ENCODE measurements around the gene CYLD. TPM values are rescaled to one million over a fixed set of nuclear protein-coding genes. Genes with fewer than 3 reads are reported as not detected.

Gene CYLD
- total RNA-seq, 3 donors from 2014 or later = 40.6 to 62.9 (median 43.4) TPM

DNA sequence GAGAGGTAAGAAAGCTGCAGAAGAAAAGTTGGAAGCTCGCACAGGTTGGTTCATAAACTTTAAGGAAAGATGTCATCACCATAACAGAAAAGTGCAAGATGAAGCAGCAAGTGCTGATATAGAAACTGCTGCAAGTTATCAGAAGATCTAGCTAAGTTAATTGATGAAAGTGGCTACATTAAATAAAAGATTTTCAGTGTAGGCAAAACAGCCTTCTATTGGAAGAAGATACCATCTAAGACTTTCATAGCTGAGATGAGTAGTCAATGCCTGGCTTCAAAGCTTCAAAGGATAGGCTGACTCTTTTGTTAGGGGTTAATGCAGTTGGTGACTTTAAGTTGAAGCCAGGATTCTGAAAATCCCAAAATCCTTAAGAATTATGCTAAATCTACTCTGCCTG, 24.0 kb downstream of the CYLD start:
- Histone ChIP-seq H3K36me3 (no peaks in the 10 kb centered on the region), H3K27me3 (no peaks in the 10 kb centered on the region), H3K4me1 (no peaks in the 10 kb centered on the region), H3K9me3 (peaks cover 0 to 16% of the 10 kb centered on the region in 2 donors), H3K4me3 (no peak overlapping the region), H3K27ac (no peak overlapping the region)
- no peak for DNase-seq (ENCODE audit: low spot score in 2 of 2)
- TF ChIP-seq POLR2A (IDR thresholded peaks at IDR 0.05) (no peak), POLR2AphosphoS5 (IDR thresholded peaks at IDR 0.05) (no peak)
- TF ChIP-seq, protein P1, sequence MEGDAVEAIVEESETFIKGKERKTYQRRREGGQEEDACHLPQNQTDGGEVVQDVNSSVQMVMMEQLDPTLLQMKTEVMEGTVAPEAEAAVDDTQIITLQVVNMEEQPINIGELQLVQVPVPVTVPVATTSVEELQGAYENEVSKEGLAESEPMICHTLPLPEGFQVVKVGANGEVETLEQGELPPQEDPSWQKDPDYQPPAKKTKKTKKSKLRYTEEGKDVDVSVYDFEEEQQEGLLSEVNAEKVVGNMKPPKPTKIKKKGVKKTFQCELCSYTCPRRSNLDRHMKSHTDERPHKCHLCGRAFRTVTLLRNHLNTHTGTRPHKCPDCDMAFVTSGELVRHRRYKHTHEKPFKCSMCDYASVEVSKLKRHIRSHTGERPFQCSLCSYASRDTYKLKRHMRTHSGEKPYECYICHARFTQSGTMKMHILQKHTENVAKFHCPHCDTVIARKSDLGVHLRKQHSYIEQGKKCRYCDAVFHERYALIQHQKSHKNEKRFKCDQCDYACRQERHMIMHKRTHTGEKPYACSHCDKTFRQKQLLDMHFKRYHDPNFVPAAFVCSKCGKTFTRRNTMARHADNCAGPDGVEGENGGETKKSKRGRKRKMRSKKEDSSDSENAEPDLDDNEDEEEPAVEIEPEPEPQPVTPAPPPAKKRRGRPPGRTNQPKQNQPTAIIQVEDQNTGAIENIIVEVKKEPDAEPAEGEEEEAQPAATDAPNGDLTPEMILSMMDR (IDR thresholded peaks at IDR 0.05) = no peak
- intact Hi-C loops (cut with DNase I; ENCODE audit: low total_unique reads) = no loop called here

DNA sequence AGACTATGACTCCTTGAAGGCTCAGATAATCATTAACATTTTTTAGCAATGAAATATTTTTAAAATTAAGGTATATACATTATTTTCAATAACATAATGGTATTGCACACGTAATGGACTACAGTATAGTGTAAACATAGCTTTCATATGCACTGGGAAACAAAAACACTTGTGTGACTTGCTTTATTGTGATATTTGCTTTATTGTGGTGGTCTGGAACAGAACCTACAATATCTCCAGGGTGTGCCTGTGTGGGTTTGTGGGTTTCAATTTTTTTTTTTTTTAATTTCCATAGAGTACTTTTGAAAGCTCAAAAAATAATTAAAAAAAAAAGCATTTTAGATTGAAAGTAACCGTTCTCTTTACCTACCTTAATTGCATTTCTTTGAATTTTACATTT, 25.3 kb downstream of the CYLD start:
- TF ChIP-seq POLR2A (IDR thresholded peaks at IDR 0.05) = no peak
- no peak for TF ChIP-seq POLR2AphosphoS5 (IDR thresholded peaks at IDR 0.05)
- TF ChIP-seq, protein P1 (IDR thresholded peaks at IDR 0.05) = no peak
- H3K9me3 ChIP-seq = peaks cover 0 to 16% of the 10 kb centered on the region in 2 donors
- no peaks in the 10 kb centered on the region for H3K4me1 ChIP-seq
- H3K27me3 ChIP-seq = no peaks in the 10 kb centered on the region
- DNase-seq (ENCODE audit: low spot score in 2 of 2) = no peak
- no peaks in the 10 kb centered on the region for H3K36me3 ChIP-seq
- no peak overlapping the region for H3K27ac ChIP-seq
- no peak overlapping the region for H3K4me3 ChIP-seq
- intact Hi-C loops (cut with DNase I; ENCODE audit: low total_unique reads) = no loop called here

DNA sequence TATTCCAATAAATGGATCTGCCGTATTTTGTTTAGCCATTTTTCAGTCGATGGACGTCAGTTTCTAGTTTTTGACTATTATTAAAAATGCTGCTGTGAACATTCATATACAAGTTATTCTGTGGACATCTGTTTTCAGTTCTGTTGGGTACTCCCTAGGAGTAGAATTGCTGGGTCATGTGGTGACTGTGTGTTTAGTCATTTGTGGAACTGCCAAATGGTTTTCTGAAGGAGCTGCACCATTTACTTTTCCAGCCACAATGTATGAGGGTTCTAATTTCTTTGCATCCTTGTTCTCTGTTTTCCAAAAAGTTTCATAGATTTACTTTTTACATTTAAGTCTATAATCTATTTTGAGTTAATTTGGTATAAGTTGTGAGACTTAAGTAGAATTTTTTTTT, 29.5 kb downstream of the CYLD start:
- Histone ChIP-seq H3K27me3 (no peaks in the 10 kb centered on the region), H3K4me1 (no peaks in the 10 kb centered on the region), H3K27ac (no peak overlapping the region), H3K4me3 (no peak overlapping the region), H3K36me3 (no peaks in the 10 kb centered on the region), H3K9me3 (peaks cover 0 to 5% of the 10 kb centered on the region in 2 donors)
- no peak for TF ChIP-seq POLR2A (IDR thresholded peaks at IDR 0.05)
- no peak for TF ChIP-seq POLR2AphosphoS5 (IDR thresholded peaks at IDR 0.05)
- TF ChIP-seq, protein P1 (IDR thresholded peaks at IDR 0.05) = no peak
- no peak for DNase-seq (ENCODE audit: low spot score in 2 of 2)
- intact Hi-C loops (cut with DNase I; ENCODE audit: low total_unique reads) = no loop called here

DNA sequence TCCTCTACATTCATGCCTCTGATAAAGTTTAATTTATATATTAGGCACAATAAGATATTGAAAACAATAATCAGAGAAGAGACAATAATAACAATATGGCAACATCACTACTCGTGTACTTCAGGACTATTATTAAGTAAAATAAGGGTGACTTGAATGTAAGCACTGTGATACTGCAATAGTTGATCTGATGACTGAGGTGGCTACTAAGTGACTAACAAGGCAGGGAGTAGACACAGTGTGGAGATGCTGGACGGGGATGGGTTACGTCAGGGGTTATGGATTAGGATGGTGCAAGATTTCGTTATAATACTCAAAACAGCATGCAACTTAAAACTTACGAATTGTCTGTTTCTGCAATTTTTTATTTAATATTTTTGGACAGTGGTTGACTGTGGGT, 32.5 kb downstream of the CYLD start:
- DNase-seq (ENCODE audit: low spot score in 2 of 2) = no peak
- no peak overlapping the region for H3K27ac ChIP-seq
- H3K9me3 ChIP-seq = no peaks in the 10 kb centered on the region
- TF ChIP-seq POLR2A (IDR thresholded peaks at IDR 0.05) (no peak), POLR2AphosphoS5 (IDR thresholded peaks at IDR 0.05) (no peak)
- TF ChIP-seq, protein P1 (IDR thresholded peaks at IDR 0.05) = no peak
- no peaks in the 10 kb centered on the region for H3K27me3 ChIP-seq
- intact Hi-C loops (cut with DNase I; ENCODE audit: low total_unique reads) = no loop called here
- H3K4me3 ChIP-seq = no peak overlapping the region
- no peaks in the 10 kb centered on the region for H3K36me3 ChIP-seq
- no peaks in the 10 kb centered on the region for H3K4me1 ChIP-seq

DNA sequence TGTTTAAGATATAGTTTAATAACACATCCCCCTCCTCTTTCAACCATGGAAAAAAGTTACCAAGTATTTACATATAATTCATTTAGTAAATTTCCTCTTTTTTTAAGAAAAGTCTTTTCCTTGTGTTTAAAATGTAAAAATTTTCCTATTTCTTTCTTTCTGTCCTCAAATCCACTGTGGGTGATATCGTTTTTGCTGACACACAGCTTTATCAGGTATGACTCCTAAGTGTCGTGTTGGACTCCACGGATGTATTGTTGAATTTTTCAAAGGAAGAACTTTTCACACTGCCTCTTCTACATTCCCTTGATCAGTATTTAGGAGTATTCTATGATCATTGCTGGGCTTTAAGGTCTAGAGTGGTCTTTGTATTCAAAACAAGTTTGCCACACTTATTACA, 33.1 kb downstream of the CYLD start:
- Histone ChIP-seq H3K36me3 (no peaks in the 10 kb centered on the region), H3K27ac (no peak overlapping the region), H3K27me3 (no peaks in the 10 kb centered on the region), H3K4me1 (no peaks in the 10 kb centered on the region), H3K9me3 (no peaks in the 10 kb centered on the region), H3K4me3 (no peak overlapping the region)
- DNase-seq (ENCODE audit: low spot score in 2 of 2) = no peak
- TF ChIP-seq POLR2AphosphoS5 (IDR thresholded peaks at IDR 0.05) (no peak), POLR2A (IDR thresholded peaks at IDR 0.05) (no peak)
- TF ChIP-seq, protein P1 (IDR thresholded peaks at IDR 0.05) = no peak
- intact Hi-C loops (cut with DNase I; ENCODE audit: low total_unique reads) = no loop called here
